Left lung (tissue), 10 donors: ENCODE data around the gene MBTPS1. TPM values are rescaled to one million over a fixed set of nuclear protein-coding genes. Genes with fewer than 3 reads are reported as not detected.

Experiments
- ATAC-seq: fragments of 200-7000 bp; cut with Tn5 transposase; one replicate; pipeline ENCODE4 v1.9.1; 2020; ENCODE audit warnings: moderate library complexity
- DNase-seq, 4 donors: peaks; one replicate each; pipeline ENCODE4 v3.0.0-alpha.2; 2013 to 2020
- H3K27ac ChIP-seq, 2 donors: fragments of 200-600 bp; sonication (generic) in 1 of 2; one replicate each; pipeline versions ENCODE4 v1.5.0 to v1.8.0; 2020 to 2021
- H3K27me3 ChIP-seq, 2 donors: fragments of 200-600 bp; sonication (generic) in 1 of 2; one replicate each; pipeline versions ENCODE4 v1.5.0 to v1.8.0; 2020 to 2021
- H3K36me3 ChIP-seq, 2 donors: fragments of 200-600 bp; sonication (generic) in 1 of 2; one replicate each; pipeline versions ENCODE4 v1.5.0 to v1.8.0; 2020 to 2021
- H3K4me1 ChIP-seq, 2 donors: fragments of 200-600 bp; one replicate each; pipeline ENCODE4 v1.8.0; 2021
- H3K4me3 ChIP-seq, 2 donors: fragments of 200-600 bp; sonication (generic) in 1 of 2; one replicate each; pipeline versions ENCODE4 v1.5.0 to v1.8.0; 2020 to 2021; ENCODE audit warnings: mild to moderate bottlenecking in 1 of 2
- H3K9me3 ChIP-seq, 2 donors: fragments of 200-600 bp; sonication (generic) in 1 of 2; one replicate each; pipeline versions ENCODE4 v1.5.0 to v1.8.0; 2020 to 2021
- CTCF ChIP-seq, 2 donors: fragments of 200-600 bp; sonication (generic) in 1 of 2; IDR thresholded peaks; one replicate each; pipeline versions ENCODE4 v1.5.0 to v1.8.0; 2021; ENCODE audit warnings: antibody characterized with exemption in 2 of 2
- intact Hi-C, 2 donors: fragments of 100-400 bp; cut with DNase I; formaldehyde crosslinking; loops; one replicate each; pipeline versions ENCODE4 v1.11.2 to v1.14.2; 2022
- polyA plus RNA-seq, 6 donors: library from polyadenylated mRNA; unstranded; fragments of 120-200 nt; gene quantifications; one replicate each; pipeline ENCODE4 v1.2.1, GENCODE V29; 2013; ENCODE audit not compliant: insufficient read length in 6 of 6
- total RNA-seq, 2 donors: library from RNA; stranded (reverse); fragmentation: NEBNext Ultra II Directional; extraction: Animal tissue kit (Norgen Biotek cat#: 25700); gene quantifications; one replicate each; pipeline ENCODE4 v1.2.1, GENCODE V29; 2021
- donor health status: DM: no; HTN: yes; CAD: no.
- donor health status: DM: no; HTN: no; CAD: no.

Gene MBTPS1
- total and polyA plus RNA-seq, 8 donors: 86.4 to 121 (median 116) TPM

DNA sequence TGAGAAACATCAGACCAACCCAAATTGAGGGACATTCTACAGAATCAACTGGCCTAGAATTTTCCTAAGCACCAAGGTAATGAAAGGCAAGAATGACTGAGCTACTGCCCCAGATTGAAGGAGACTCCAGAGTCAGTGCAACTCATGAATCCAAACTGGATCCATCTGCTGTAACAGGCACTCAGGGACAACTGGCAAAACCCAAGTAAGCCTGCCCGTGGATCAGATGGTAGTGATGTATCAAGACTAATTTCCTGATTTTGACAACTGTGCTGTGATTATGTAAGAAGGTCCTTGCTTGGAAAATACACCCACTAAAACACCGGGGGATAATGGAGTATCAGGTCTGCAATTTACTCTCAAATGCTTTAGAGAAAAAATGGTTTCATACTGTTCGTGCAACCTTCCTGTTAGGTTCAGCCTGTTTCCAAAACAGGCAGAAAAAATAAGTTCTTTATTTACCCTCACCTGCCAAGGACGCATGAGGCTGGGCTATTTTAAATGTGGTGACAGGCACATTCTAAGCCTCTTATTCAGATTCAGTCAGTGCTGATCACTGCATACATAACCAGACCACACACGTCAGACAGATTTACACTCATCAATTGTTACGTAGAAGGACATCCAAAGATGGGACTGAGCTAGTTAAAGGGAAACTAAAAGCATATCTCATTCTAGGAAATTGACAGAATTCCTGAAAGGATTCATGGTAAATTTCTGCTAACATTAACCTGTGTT lies 7.0 kb downstream of the MBTPS1 start:
- TF ChIP-seq CTCF (IDR thresholded peaks at IDR 0.05): no peak
- Histone ChIP-seq H3K27ac (no peak overlapping the region), H3K27me3 (no peaks in the 10 kb centered on the region), H3K36me3 (peaks cover 0 to 23% of the 10 kb centered on the region in 2 donors), H3K9me3 (no peaks in the 10 kb centered on the region), H3K4me3 (no peak overlapping the region), H3K4me1 (peaks cover 0 to 39% of the 10 kb centered on the region in 2 donors)
- ATAC-seq (no peak), DNase-seq (no peak)
- intact Hi-C loops: no loop called here

DNA sequence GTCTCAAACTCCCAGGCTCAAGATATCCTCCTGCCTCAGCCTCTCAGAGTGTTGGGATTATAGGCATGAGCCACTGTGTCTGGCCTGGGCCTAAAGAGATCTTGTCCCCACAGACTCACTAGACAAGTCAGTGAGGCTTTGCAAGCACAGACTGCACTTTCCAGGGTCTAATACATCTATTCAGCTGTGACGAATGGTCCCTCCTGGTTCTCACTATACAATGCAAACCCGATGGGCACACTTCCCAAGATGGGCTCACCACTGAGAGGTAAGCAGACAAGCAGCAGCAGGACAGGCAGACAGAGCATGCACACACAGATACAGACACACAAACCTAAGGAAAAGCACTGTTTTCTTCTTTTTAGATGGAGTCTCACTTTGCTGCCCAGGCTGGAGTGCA lies 8.8 kb downstream of the MBTPS1 start:
- H3K27ac ChIP-seq: no peak overlapping the region
- H3K9me3 ChIP-seq: no peaks in the 10 kb centered on the region
- H3K36me3 ChIP-seq: peaks cover 0 to 23% of the 10 kb centered on the region in 2 donors
- DNase-seq: no peak
- intact Hi-C loops: no loop called here
- no peaks in the 10 kb centered on the region for H3K27me3 ChIP-seq
- H3K4me1 ChIP-seq: peaks cover 0 to 29% of the 10 kb centered on the region in 2 donors
- no peak for ATAC-seq
- H3K4me3 ChIP-seq: no peak overlapping the region
- no peak for TF ChIP-seq CTCF (IDR thresholded peaks at IDR 0.05)

GRCh38 chr16:84105948-84106740 lies 10.6 kb downstream of the MBTPS1 start:
- DNase-seq (no peak), ATAC-seq (no peak)
- no peaks in the 10 kb centered on the region for H3K27me3 ChIP-seq
- no peak overlapping the region for H3K4me3 ChIP-seq
- H3K9me3 ChIP-seq: no peaks in the 10 kb centered on the region
- H3K36me3 ChIP-seq: peaks cover 0 to 31% of the 10 kb centered on the region in 2 donors
- H3K27ac ChIP-seq: no peak overlapping the region
- intact Hi-C loops: no loop called here
- TF ChIP-seq CTCF (IDR thresholded peaks at IDR 0.05): no peak
- peaks cover 0 to 31% of the 10 kb centered on the region in 2 donors for H3K4me1 ChIP-seq

DNA sequence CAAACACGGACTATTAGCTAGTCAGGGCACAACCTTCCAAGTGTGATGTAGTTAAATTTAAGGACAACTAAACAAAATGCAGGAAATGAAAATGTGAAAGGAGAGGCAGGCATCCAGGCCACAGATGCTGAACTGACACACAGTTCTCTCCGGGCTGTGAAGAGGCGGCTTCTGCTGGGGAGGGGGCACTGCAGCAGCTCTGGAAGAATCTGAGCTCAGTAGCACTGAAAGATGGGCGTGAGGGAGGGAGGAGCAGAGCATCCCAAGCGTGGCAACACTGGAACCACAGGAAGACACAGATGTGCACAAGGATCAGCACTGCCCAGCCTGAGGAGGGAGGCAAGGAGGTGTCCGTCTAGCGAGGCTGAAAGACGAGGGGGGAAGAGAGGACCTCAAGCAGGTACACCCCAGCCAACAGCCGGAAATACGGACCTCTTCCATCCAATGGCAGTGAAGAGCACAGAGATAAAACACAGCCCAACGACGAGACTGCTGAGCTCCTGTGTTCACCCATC lies 11.4 kb downstream of the MBTPS1 start:
- DNase-seq: no peak
- Histone ChIP-seq H3K4me1 (peaks cover 0 to 34% of the 10 kb centered on the region in 2 donors), H3K27ac (no peak overlapping the region), H3K9me3 (no peaks in the 10 kb centered on the region), H3K4me3 (no peak overlapping the region), H3K36me3 (peaks cover 0 to 39% of the 10 kb centered on the region in 2 donors), H3K27me3 (no peaks in the 10 kb centered on the region)
- intact Hi-C loops: no loop called here
- ATAC-seq: no peak
- TF ChIP-seq CTCF (IDR thresholded peaks at IDR 0.05): no peak

GRCh38 chr16:84104231-84104630 lies 12.5 kb downstream of the MBTPS1 start:
- Histone ChIP-seq H3K27ac (peak overlapping the region in 1 of 2 donors; percentile 53), H3K9me3 (no peaks in the 10 kb centered on the region), H3K4me3 (no peak overlapping the region), H3K4me1 (peaks cover 0 to 36% of the 10 kb centered on the region in 2 donors), H3K27me3 (no peaks in the 10 kb centered on the region), H3K36me3 (peaks cover 0 to 40% of the 10 kb centered on the region in 2 donors)
- ATAC-seq: peak; percentile 10
- intact Hi-C loops: no loop called here
- no peak for TF ChIP-seq CTCF (IDR thresholded peaks at IDR 0.05)
- no peak for DNase-seq
